Endodermal cell (in vitro differentiated cells): Measurements from ENCODE around the gene MIOS. TPM values are rescaled to one million over a fixed set of nuclear protein-coding genes. Genes with fewer than 3 reads are reported as not detected.

Source experiments
- DNase-seq: peaks from one replicate; pipeline ENCODE4 v3.0.0-alpha.2; 2017
- H3K27ac ChIP-seq: 2 replicates; pipeline ENCODE4 v1.5.1; 2013; ENCODE audit warnings: mild to moderate bottlenecking, low read depth, low read length, moderate library complexity
- H3K27me3 ChIP-seq: 2 replicates; pipeline ENCODE4 v1.6.1; 2013; ENCODE audit warnings: mild to moderate bottlenecking, low read length, moderate library complexity; ENCODE audit not compliant: insufficient read depth, control insufficient read depth, poor library complexity, severe bottlenecking
- H3K36me3 ChIP-seq: 2 replicates; pipeline ENCODE4 v1.7.0; 2013; ENCODE audit warnings: mild to moderate bottlenecking, low read length, moderate library complexity; ENCODE audit not compliant: control insufficient read depth, insufficient read depth
- H3K4me1 ChIP-seq: one replicate; pipeline ENCODE4 v1.7.0; 2013; ENCODE audit warnings: low read length; ENCODE audit not compliant: control insufficient read depth, insufficient read depth
- H3K4me3 ChIP-seq: 2 replicates; pipeline ENCODE4 v1.5.1; 2013; ENCODE audit warnings: mild to moderate bottlenecking, low read length, moderate library complexity
- H3K9ac ChIP-seq: 2 replicates; pipeline ENCODE4 v1.6.1; 2013; ENCODE audit warnings: mild to moderate bottlenecking, low read length, moderate library complexity; ENCODE audit not compliant: poor library complexity, severe bottlenecking; ENCODE audit errors: extremely low read depth
- H3K9me3 ChIP-seq: 2 replicates; pipeline ENCODE4 v1.6.1; 2013; ENCODE audit warnings: mild to moderate bottlenecking, low read length, moderate library complexity; ENCODE audit not compliant: control insufficient read depth
- H3K27ac Mint-ChIP-seq: 2 replicates; pipeline ENCODE4 v1.8.0; 2020; ENCODE audit warnings: mixed read lengths
- H3K27me3 Mint-ChIP-seq: 2 replicates; pipeline ENCODE4 v1.8.0; 2021; ENCODE audit warnings: mild to moderate bottlenecking, mixed read lengths; ENCODE audit not compliant: insufficient read depth
- H3K36me3 Mint-ChIP-seq: 2 replicates; pipeline ENCODE4 v1.8.0; 2020; ENCODE audit warnings: low read depth, mixed read lengths
- H3K4me1 Mint-ChIP-seq: 2 replicates; pipeline ENCODE4 v1.8.0; 2020; ENCODE audit warnings: mixed read lengths
- H3K4me3 Mint-ChIP-seq: 2 replicates; pipeline ENCODE4 v1.8.0; 2020; ENCODE audit warnings: mild to moderate bottlenecking, moderate library complexity, mixed read lengths
- H3K9me3 Mint-ChIP-seq: 2 replicates; pipeline ENCODE4 v1.8.0; 2020; ENCODE audit warnings: mild to moderate bottlenecking, mixed read lengths
- CTCF ChIP-seq: fragments of 200-600 bp; sonication (generic); conservative IDR thresholded peaks from 2 replicates; pipeline ENCODE4 v1.5.0; 2021; ENCODE audit warnings: antibody characterized with exemption, mild to moderate bottlenecking
- WGBS, 2 experiments: methylation state at CpG; one replicate each; pipeline versions ENCODE4 v1.1.5 to v1.1.7; 2013; ENCODE audit warnings: missing lambda C conversion rate in 2 of 2, mixed read lengths in 1 of 2; ENCODE audit not compliant: insufficient coverage in 1 of 2, insufficient read length in 1 of 2; 5-methylcytosine and 5-hydroxymethylcytosine counted together
- total RNA-seq, 2 donors: library from RNA; stranded (reverse); fragmentation: NEBNext Ultra II Directional in 1 of 2; extraction: Animal tissue kit (Norgen Biotek cat#: 25700) in 1 of 2; gene quantifications; 2 replicates in 1 of 2; 3 replicates in 1 of 2; pipeline ENCODE4 v1.2.1, GENCODE V29; 2021

MIOS gene
- total RNA-seq, 2 donors from 2014 or later = 53.3 to 55.8 TPM

- Histone ChIP-seq H3K4me3 (peak overlapping the region; percentile 65), H3K4me1 (peaks cover 8% of the 10 kb centered on the region)
Measured at GRCh38 chr7:7563813-7564212, 2.9 kb upstream of the MIOS start.

DNA sequence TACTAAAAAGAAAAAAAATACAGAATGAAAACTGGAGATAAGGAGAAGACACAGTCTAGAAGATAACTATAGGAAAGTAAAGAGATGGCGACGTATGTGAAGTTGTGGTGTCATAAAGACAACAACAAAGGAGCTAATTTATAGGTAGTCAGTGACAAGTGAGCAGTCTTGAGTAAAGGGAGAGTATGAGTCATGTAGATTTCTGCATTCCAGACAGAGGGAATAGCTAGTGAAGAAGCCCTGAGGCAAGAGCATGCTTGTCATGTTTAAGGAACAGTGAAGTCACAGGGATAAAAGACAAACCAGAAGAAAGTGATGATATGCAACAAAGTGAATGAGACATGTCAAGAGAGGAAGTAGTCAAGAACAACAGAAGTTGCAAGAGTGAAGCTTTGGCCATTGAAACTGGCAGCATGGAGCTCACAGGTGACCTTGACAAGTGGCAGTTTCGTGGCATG is 2.3 kb upstream of the MIOS start:
- Histone ChIP-seq H3K36me3 (peaks cover 6% of the 10 kb centered on the region), H3K27me3 (no peaks in the 10 kb centered on the region), H3K27ac (no peak overlapping the region), H3K9me3 (peaks cover 12% of the 10 kb centered on the region), H3K4me1 (peaks cover 8% of the 10 kb centered on the region), H3K9ac (no peak overlapping the region), H3K4me3 (peak overlapping the region; percentile 65)
- Mint-ChIP-seq H3K27me3 (no peaks in the 10 kb centered on the region), H3K27ac (no peak overlapping the region), H3K36me3 (peaks cover 24% of the 10 kb centered on the region), H3K4me3 (no peak overlapping the region), H3K9me3 (peaks cover 17% of the 10 kb centered on the region), H3K4me1 (peaks cover 18% of the 10 kb centered on the region)
- no peak for TF ChIP-seq CTCF
- 89 to 95% methylated on average over 3 of the region's 3 CpGs for WGBS, 2 experiments
- DNase-seq = no peak

More at GRCh38 chr7:7563813-7564212, 2.9 kb upstream of the MIOS start:
- no peaks in the 10 kb centered on the region for H3K27me3 Mint-ChIP-seq
- TF ChIP-seq CTCF = no peak
- H3K36me3 Mint-ChIP-seq = peaks cover 24% of the 10 kb centered on the region
- H3K27ac Mint-ChIP-seq = no peak overlapping the region
- Histone ChIP-seq H3K36me3 (peaks cover 6% of the 10 kb centered on the region), H3K9ac (no peak overlapping the region), H3K27ac (no peak overlapping the region), H3K9me3 (peaks cover 12% of the 10 kb centered on the region), H3K27me3 (no peaks in the 10 kb centered on the region)
- no peak for DNase-seq
- no peak overlapping the region for H3K4me3 Mint-ChIP-seq
- H3K4me1 Mint-ChIP-seq = peaks cover 14% of the 10 kb centered on the region
- peaks cover 21% of the 10 kb centered on the region for H3K9me3 Mint-ChIP-seq

GRCh38 chr7:7565018-7565680 is 1.5 kb upstream of the MIOS start:
- H3K27me3 Mint-ChIP-seq = no peaks in the 10 kb centered on the region
- H3K4me3 Mint-ChIP-seq = no peak overlapping the region

More at GRCh38 chr7:7565018-7565680, 1.5 kb upstream of the MIOS start:
- DNase-seq = no peak
- Mint-ChIP-seq H3K4me1 (peaks cover 18% of the 10 kb centered on the region), H3K36me3 (peaks cover 24% of the 10 kb centered on the region), H3K27ac (no peak overlapping the region), H3K9me3 (peaks cover 17% of the 10 kb centered on the region)
- WGBS, 2 experiments = 89 to 93% methylated on average over 4 of the region's 4 CpGs
- Histone ChIP-seq H3K9ac (no peak overlapping the region), H3K4me1 (peaks cover 8% of the 10 kb centered on the region), H3K27ac (no peak overlapping the region), H3K27me3 (no peaks in the 10 kb centered on the region), H3K36me3 (peaks cover 11% of the 10 kb centered on the region), H3K9me3 (peaks cover 16% of the 10 kb centered on the region), H3K4me3 (peak overlapping the region; percentile 65)
- TF ChIP-seq CTCF = no peak
